Head of caudate nucleus (tissue), 42 donors: ENCODE data around the gene CATSPERD.
"Not testable (repeated sequence)": the region's sequence is repeated elsewhere in the genome, so short reads cannot be mapped to it uniquely, and the experiment has no call there.

Source experiments
- DNase-seq, 42 donors: peaks; one replicate each; pipeline versions ENCODE4 v3.0.0 to v3.0.0-alpha.2; 2020 to 2021; ENCODE audit warnings: mixed read lengths in 7 of 42
- intact Hi-C: fragments of 100-400 bp; cut with DNase I; formaldehyde crosslinking; loops from one replicate; pipeline ENCODE4 v1.15.0; 2022

The CATSPERD gene

GRCh38 chr19:5713228-5713627 lies 7.2 kb upstream of the CATSPERD start:
- intact Hi-C loops, result no loop called here
- no peak for DNase-seq

GRCh38 chr19:5714816-5715215 lies 5.6 kb upstream of the CATSPERD start:
- DNase-seq, result no peak
- intact Hi-C loops, result no loop called here

- DNase-seq, result no peak
- intact Hi-C loops, result no loop called here
Measured at GRCh38 chr19:5717215-5717935, 3.1 kb upstream of the CATSPERD start.

GRCh38 chr19:5718037-5718578 lies 2.3 kb upstream of the CATSPERD start:
- intact Hi-C loops, result no loop called here
- DNase-seq, result peak in 1 of 42 donors; percentile 53

- intact Hi-C loops, result no loop called here
- DNase-seq, result peak in 6 of 42 donors; percentile 41 to 65 (median 49)
Measured at GRCh38 chr19:5718579-5719273, 1.7 kb upstream of the CATSPERD start.

- DNase-seq, result peak in 10 of 42 donors; percentile 6 to 50 (median 22)
Measured at GRCh38 chr19:5719274-5719960, 1.0 kb upstream of the CATSPERD start.

GRCh38 chr19:5727453-5728050 lies 7.1 kb downstream of the CATSPERD start:
- intact Hi-C loops, result no loop called here
- DNase-seq, result no peak

More at GRCh38 chr19:5719274-5719960, 1.0 kb upstream of the CATSPERD start:
- intact Hi-C loops, result no loop called here

- intact Hi-C loops, DNase-seq: not testable (repeated sequence)
Measured at GRCh38 chr19:5733172-5733571, 12.7 kb downstream of the CATSPERD start.

GRCh38 chr19:5738423-5738822 lies 18.0 kb downstream of the CATSPERD start:
- no peak for DNase-seq
- intact Hi-C loops, result no loop called here

- DNase-seq, result no peak
- intact Hi-C loops, result no loop called here
Measured at GRCh38 chr19:5742051-5742450, 21.6 kb downstream of the CATSPERD start.

GRCh38 chr19:5743630-5744029 lies 23.2 kb downstream of the CATSPERD start:
- intact Hi-C loops, result no loop called here

GRCh38 chr19:5744999-5745398 lies 24.6 kb downstream of the CATSPERD start:
- intact Hi-C loops, result not testable (repeated sequence)

More at GRCh38 chr19:5743630-5744029, 23.2 kb downstream of the CATSPERD start:
- no peak for DNase-seq

GRCh38 chr19:5748920-5749319 lies 28.5 kb downstream of the CATSPERD start:
- intact Hi-C loops, DNase-seq: not testable (repeated sequence)

More at GRCh38 chr19:5744999-5745398, 24.6 kb downstream of the CATSPERD start:
- not testable (repeated sequence) for DNase-seq

- no peak for DNase-seq
- intact Hi-C loops, result no loop called here
Measured at GRCh38 chr19:5749505-5749904, 29.1 kb downstream of the CATSPERD start.

- intact Hi-C loops, result no loop called here
Measured at GRCh38 chr19:5751709-5752108, 31.3 kb downstream of the CATSPERD start.

GRCh38 chr19:5753743-5754142 lies 33.3 kb downstream of the CATSPERD start:
- no peak for DNase-seq
- intact Hi-C loops, result no loop called here

More at GRCh38 chr19:5751709-5752108, 31.3 kb downstream of the CATSPERD start:
- no peak for DNase-seq

GRCh38 chr19:5762608-5763217 lies 42.3 kb downstream of the CATSPERD start:
- intact Hi-C loops, result no loop called here
- no peak for DNase-seq

- DNase-seq, result no peak
- intact Hi-C loops, result no loop called here
Measured at GRCh38 chr19:5765220-5765619, 44.8 kb downstream of the CATSPERD start.

- no peak for DNase-seq
- intact Hi-C loops, result no loop called here
Measured at GRCh38 chr19:5767949-5768348, 47.5 kb downstream of the CATSPERD start.
